NCI-H82 treated with DMSO at 0.1 percent for 48 hours (cell line): ENCODE results near the gene AP1M2.
"Not testable (repeated sequence)": the region's sequence is repeated elsewhere in the genome, so short reads cannot be mapped to it uniquely, and the experiment has no call there.

Experiments used
- DNase-seq: peaks from one replicate; lab custom pipeline; 2025; ENCODE audit not compliant: unreplicated experiment; lab: John Stamatoyannopoulos, UW

The AP1M2 gene

GRCh38 chr19:10543059-10543419 is 44.1 kb downstream of the AP1M2 start:
- DNase-seq: no peak

- DNase-seq: not testable (repeated sequence)
These were observed 48.1 kb downstream of the AP1M2 start for GRCh38 chr19:10539016-10539415.

- DNase-seq: no peak
These were observed 48.7 kb downstream of the AP1M2 start for GRCh38 chr19:10538204-10538983.

GRCh38 chr19:10537668-10538067 is 49.4 kb downstream of the AP1M2 start:
- no peak for DNase-seq

GRCh38 chr19:10535613-10536012 is 51.5 kb downstream of the AP1M2 start:
- no peak for DNase-seq

- DNase-seq: no peak
These were observed 53.3 kb downstream of the AP1M2 start for GRCh38 chr19:10533646-10534386.

- no peak for DNase-seq
These were observed 54.7 kb downstream of the AP1M2 start for GRCh38 chr19:10532457-10532856.

GRCh38 chr19:10526887-10527286 is 60.2 kb downstream of the AP1M2 start:
- not testable (repeated sequence) for DNase-seq

- DNase-seq: no peak
These were observed 61.5 kb downstream of the AP1M2 start for GRCh38 chr19:10525636-10526035.

- DNase-seq: no peak
These were observed 63.9 kb downstream of the AP1M2 start for GRCh38 chr19:10523135-10523636.
